HepG2 (cell line): ENCODE measurements around the gene SAE1. TPM values are rescaled to one million over a fixed set of nuclear protein-coding genes. Genes with fewer than 3 reads are reported as not detected.

Experiments used
- ATF5 ChIP-seq: sonication (generic); formaldehyde crosslinking; IDR thresholded peaks from 2 replicates; pipeline ENCODE4 v1.4.0; 2020; ENCODE audit warnings: mild to moderate bottlenecking, low read depth, missing genetic modification reagents
- ATRX ChIP-seq: sonication (generic); formaldehyde crosslinking; IDR thresholded peaks from 2 replicates; pipeline ENCODE4 v1.4.0; 2020; ENCODE audit warnings: missing genetic modification reagents, borderline replicate concordance
- FOXP1 ChIP-seq, 2 experiments: fragments of 450-650 bp in 1 of 2; IDR thresholded peaks; 2 replicates each; pipeline ENCODE4 v1.6.1; 2017 to 2018; ENCODE audit warnings: antibody characterized with exemption in 1 of 2
- KMT2A ChIP-seq: sonication (generic); formaldehyde crosslinking; IDR thresholded peaks from 2 replicates; pipeline ENCODE4 v1.4.0; 2020; ENCODE audit warnings: missing genetic modification reagents
- SYNCRIP ChIP-seq: fragments of 200-400 bp; formaldehyde crosslinking; IDR thresholded peaks from 2 replicates; pipeline ENCODE4 v1.6.1; 2018; ENCODE audit warnings: mild to moderate bottlenecking, low read depth, low read length; ENCODE audit not compliant: insufficient read depth
- ZBTB3 ChIP-seq: sonication (generic); formaldehyde crosslinking; IDR thresholded peaks from 2 replicates; pipeline ENCODE4 v1.4.0; 2020; ENCODE audit warnings: low read depth, mild to moderate bottlenecking, moderate library complexity, missing genetic modification reagents, borderline replicate concordance
- ZFP41 ChIP-seq: sonication (generic); formaldehyde crosslinking; IDR thresholded peaks from 2 replicates; pipeline ENCODE4 v1.4.0; 2020; ENCODE audit warnings: mild to moderate bottlenecking, missing genetic modification reagents, borderline replicate concordance
- ZNF460 ChIP-seq: sonication (generic); formaldehyde crosslinking; IDR thresholded peaks from 2 replicates; pipeline ENCODE4 v1.5.1; 2020; ENCODE audit warnings: missing genetic modification reagents, mild to moderate bottlenecking, borderline replicate concordance
- ZNF546 ChIP-seq: sonication (generic); formaldehyde crosslinking; conservative IDR thresholded peaks from 2 replicates; pipeline ENCODE4 v1.8.1; 2023; ENCODE audit warnings: mild to moderate bottlenecking, missing genetic modification reagents
- ZZZ3 ChIP-seq: sonication (generic); formaldehyde crosslinking; IDR thresholded peaks from 2 replicates; pipeline ENCODE4 v1.4.0; 2020; ENCODE audit warnings: missing genetic modification reagents, mild to moderate bottlenecking, borderline replicate concordance
- polyA plus RNA-seq, 8 experiments: library from polyadenylated mRNA; depleted of rRNA in 3 of 8; stranded (reverse) in 7 of 8; unstranded in 1 of 8; fragments of >200 nt; fragmentation: Illumina TruSeq in 4 of 8; extraction: Trizol in 4 of 8; gene quantifications; 2 replicates each; pipeline versions ENCODE4 v1.2.1 to v1.2.3, GENCODE V29; 2011 to 2016; ENCODE audit warnings: low read depth in 4 of 8, missing spikeins in 1 of 8, mixed read lengths in 1 of 8; ENCODE audit not compliant: insufficient read depth in 1 of 8
- total RNA-seq, 5 experiments: library from RNA; depleted of rRNA; stranded (reverse); fragments of >200 nt; fragmentation: Illumina TruSeq; extraction: Trizol; gene quantifications; 2 replicates each; pipeline ENCODE4 v1.2.3, GENCODE V29; 2016; ENCODE audit warnings: low read depth in 1 of 5
- TF ChIP-seq, protein P1 (sequence below): sonication (generic); formaldehyde crosslinking; IDR thresholded peaks from 2 replicates; pipeline ENCODE4 v1.4.0; 2020; ENCODE audit warnings: missing genetic modification reagents, borderline replicate concordance

SAE1 gene
- total and polyA plus RNA-seq, 2 of the 13 experiments (the other 11 are each of a cell fraction or from before 2014, with no cell fraction given) = 87.6 to 197 TPM

DNA sequence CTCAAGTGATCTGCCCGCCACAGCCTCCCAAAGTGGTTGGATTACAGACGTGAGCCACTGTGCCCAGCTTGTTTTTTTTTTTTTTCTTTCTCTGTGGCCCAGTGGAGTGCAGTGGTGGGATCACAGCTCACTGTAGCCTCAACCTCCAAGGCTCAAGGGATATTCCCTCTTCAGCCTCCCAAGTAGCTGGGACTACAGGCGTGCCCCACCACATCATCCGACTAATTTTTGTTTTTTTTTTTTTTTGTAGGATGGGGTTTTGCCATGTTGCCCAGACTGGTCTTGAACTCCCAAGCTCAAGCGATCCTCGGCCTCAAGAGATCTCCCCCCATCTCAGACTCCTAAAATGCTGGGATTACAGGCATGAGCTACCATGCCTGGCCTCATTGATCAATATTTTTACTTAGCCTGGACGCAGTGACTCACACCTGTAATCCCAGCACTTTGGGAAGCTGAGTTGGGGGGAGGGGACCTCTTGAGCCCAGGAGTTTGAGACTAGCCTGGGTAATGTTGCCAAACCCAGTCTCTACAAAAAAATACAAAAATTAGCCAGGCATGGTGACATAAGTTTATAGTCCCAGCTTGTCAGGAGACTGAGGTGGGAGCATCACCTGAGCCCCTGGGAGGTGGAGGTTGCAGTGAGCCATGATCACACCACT lies 1.7 kb downstream of the SAE1 start (continued):
- no peak for TF ChIP-seq ATF5 (CRISPR knock-in tag)
- TF ChIP-seq ZBTB3 (CRISPR knock-in tag) = no peak
- TF ChIP-seq KMT2A = no peak
- TF ChIP-seq FOXP1 (IDR thresholded peaks at IDR 0.05) = no peak
- TF ChIP-seq FOXP1 (CRISPR knock-in tag; IDR thresholded peaks at IDR 0.05) = no peak
- TF ChIP-seq ZNF460 (CRISPR knock-in tag) = peak; percentile 84
- TF ChIP-seq, protein P1, sequence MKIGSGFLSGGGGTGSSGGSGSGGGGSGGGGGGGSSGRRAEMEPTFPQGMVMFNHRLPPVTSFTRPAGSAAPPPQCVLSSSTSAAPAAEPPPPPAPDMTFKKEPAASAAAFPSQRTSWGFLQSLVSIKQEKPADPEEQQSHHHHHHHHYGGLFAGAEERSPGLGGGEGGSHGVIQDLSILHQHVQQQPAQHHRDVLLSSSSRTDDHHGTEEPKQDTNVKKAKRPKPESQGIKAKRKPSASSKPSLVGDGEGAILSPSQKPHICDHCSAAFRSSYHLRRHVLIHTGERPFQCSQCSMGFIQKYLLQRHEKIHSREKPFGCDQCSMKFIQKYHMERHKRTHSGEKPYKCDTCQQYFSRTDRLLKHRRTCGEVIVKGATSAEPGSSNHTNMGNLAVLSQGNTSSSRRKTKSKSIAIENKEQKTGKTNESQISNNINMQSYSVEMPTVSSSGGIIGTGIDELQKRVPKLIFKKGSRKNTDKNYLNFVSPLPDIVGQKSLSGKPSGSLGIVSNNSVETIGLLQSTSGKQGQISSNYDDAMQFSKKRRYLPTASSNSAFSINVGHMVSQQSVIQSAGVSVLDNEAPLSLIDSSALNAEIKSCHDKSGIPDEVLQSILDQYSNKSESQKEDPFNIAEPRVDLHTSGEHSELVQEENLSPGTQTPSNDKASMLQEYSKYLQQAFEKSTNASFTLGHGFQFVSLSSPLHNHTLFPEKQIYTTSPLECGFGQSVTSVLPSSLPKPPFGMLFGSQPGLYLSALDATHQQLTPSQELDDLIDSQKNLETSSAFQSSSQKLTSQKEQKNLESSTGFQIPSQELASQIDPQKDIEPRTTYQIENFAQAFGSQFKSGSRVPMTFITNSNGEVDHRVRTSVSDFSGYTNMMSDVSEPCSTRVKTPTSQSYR (CRISPR knock-in tag) = peak; percentile 72; the same call in 1 of the 2 replicates
- TF ChIP-seq ZFP41 (CRISPR knock-in tag) = no peak
- TF ChIP-seq ATRX = no peak
- TF ChIP-seq ZNF546 = 0 out of 2 replicates have a peak, but pooled peaks have one; percentile 51
- TF ChIP-seq ZZZ3 (CRISPR knock-in tag) = no peak
- no peak for TF ChIP-seq SYNCRIP
- TF ChIP-seq, all 625 proteins: peak for 9
